Smooth muscle cell (in vitro differentiated cells): ENCODE measurements around the gene NACAD. TPM values are rescaled to one million over a fixed set of nuclear protein-coding genes. Genes with fewer than 3 reads are reported as not detected.

Experiments
- DNase-seq: peaks from one replicate; lab custom pipeline; 2025; ENCODE audit not compliant: unreplicated experiment; lab: John Stamatoyannopoulos, UW
- H2AFZ ChIP-seq: fragments of 200-600 bp; sonication (generic); 2 replicates; pipeline ENCODE4 v1.6.0; 2016; ENCODE audit warnings: antibody characterized with exemption, low read depth, mild to moderate bottlenecking
- H3F3A ChIP-seq: fragments of 200-600 bp; sonication (generic); 2 replicates; pipeline ENCODE4 v1.6.0; 2017; ENCODE audit warnings: antibody characterized with exemption, low read depth
- H3K27ac ChIP-seq: fragments of 200-600 bp; sonication (generic); 2 replicates; pipeline ENCODE4 v1.5.1; 2016; ENCODE audit warnings: low read depth, mild to moderate bottlenecking
- H3K27me3 ChIP-seq: fragments of 200-600 bp; sonication (generic); 2 replicates; pipeline ENCODE4 v1.6.1; 2016; ENCODE audit warnings: low read depth, mild to moderate bottlenecking
- H3K36me3 ChIP-seq: fragments of 200-600 bp; sonication (generic); 2 replicates; pipeline ENCODE4 v1.5.1; 2016; ENCODE audit warnings: low read depth
- H3K4me1 ChIP-seq: fragments of 200-600 bp; sonication (generic); 2 replicates; pipeline ENCODE4 v1.5.1; 2016; ENCODE audit warnings: low read depth
- H3K4me2 ChIP-seq: fragments of 200-600 bp; sonication (generic); 2 replicates; pipeline ENCODE4 v1.6.0; 2016; ENCODE audit warnings: mild to moderate bottlenecking
- H3K4me3 ChIP-seq: fragments of 200-600 bp; sonication (generic); 2 replicates; pipeline ENCODE4 v1.5.1; 2016; ENCODE audit warnings: mild to moderate bottlenecking
- H3K79me2 ChIP-seq: fragments of 200-600 bp; sonication (generic); 2 replicates; pipeline ENCODE4 v1.6.0; 2016; ENCODE audit warnings: low read depth, mild to moderate bottlenecking
- H3K9ac ChIP-seq: fragments of 200-600 bp; sonication (generic); 2 replicates; pipeline ENCODE4 v1.6.0; 2016; ENCODE audit warnings: low read depth
- H3K9me3 ChIP-seq: fragments of 200-600 bp; sonication (generic); replicated peaks from 2 replicates; pipeline ENCODE4 v1.5.1; 2016; ENCODE audit warnings: low read depth
- H4K20me1 ChIP-seq: fragments of 200-600 bp; sonication (generic); 2 replicates; pipeline ENCODE4 v1.6.0; 2016; ENCODE audit warnings: low read depth
- WGBS: methylation state at CpG from one replicate; pipeline ENCODE4 v1.1.7; 2016; ENCODE audit warnings: low lambda C conversion rate; 5-methylcytosine and 5-hydroxymethylcytosine counted together
- polyA plus RNA-seq: library from polyadenylated mRNA; unstranded; fragments of >200 nt; fragmentation: Nextera tagmentation; extraction: Ambion mirVana; gene quantifications from 2 replicates; pipeline ENCODE4 v1.2.1, GENCODE V29; 2016
- total RNA-seq: library from RNA; depleted of rRNA; stranded (reverse); fragments of >200 nt; gene quantifications from 2 replicates; pipeline ENCODE4 v1.2.3, GENCODE V29; 2014
- TF ChIP-seq, protein P1 (sequence below): fragments of 200-600 bp; sonication (generic); IDR thresholded peaks from 2 replicates; pipeline ENCODE4 v1.5.1; 2017; ENCODE audit warnings: borderline replicate concordance, mild to moderate bottlenecking, antibody characterized with exemption; ENCODE audit not compliant: insufficient read depth, poor library complexity, severe bottlenecking

The NACAD gene
- total and polyA plus RNA-seq, 2 experiments from 2014 or later = 5.3 to 12.5 TPM

DNA sequence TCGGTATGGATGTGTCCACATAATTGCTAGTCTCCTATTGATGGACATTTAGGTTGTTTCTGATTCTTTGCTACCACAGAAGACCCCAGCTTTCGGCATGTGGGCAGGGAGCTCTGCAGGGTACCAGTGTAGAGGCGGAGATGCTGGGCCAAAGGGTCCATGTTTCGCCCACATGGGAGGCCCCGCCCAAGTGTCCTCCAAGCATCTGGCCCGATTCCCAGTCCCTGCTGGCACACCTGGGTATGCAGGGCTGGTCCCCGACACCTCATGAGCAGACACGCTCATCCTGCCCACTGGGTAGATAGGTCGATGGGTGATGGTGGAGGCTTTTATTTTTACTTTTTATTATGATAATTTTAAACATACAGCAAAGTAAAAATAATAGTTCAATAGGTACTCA is 42.1 kb upstream of the NACAD start:
- H3K4me2 ChIP-seq = no peak overlapping the region
- H4K20me1 ChIP-seq = no peaks in the 10 kb centered on the region
- no peaks in the 10 kb centered on the region for H3K79me2 ChIP-seq
- H3F3A ChIP-seq = no peaks in the 10 kb centered on the region
- H3K27me3 ChIP-seq = no peaks in the 10 kb centered on the region
- no peaks in the 10 kb centered on the region for H3K9me3 ChIP-seq
- DNase-seq = no peak
- H3K4me3 ChIP-seq = no peak overlapping the region
- 94% methylated on average over 9 of the region's 9 CpGs for WGBS
- H3K4me1 ChIP-seq = no peaks in the 10 kb centered on the region
- H3K9ac ChIP-seq = no peak overlapping the region
- H2AFZ ChIP-seq = no peak overlapping the region
- TF ChIP-seq, protein P1, sequence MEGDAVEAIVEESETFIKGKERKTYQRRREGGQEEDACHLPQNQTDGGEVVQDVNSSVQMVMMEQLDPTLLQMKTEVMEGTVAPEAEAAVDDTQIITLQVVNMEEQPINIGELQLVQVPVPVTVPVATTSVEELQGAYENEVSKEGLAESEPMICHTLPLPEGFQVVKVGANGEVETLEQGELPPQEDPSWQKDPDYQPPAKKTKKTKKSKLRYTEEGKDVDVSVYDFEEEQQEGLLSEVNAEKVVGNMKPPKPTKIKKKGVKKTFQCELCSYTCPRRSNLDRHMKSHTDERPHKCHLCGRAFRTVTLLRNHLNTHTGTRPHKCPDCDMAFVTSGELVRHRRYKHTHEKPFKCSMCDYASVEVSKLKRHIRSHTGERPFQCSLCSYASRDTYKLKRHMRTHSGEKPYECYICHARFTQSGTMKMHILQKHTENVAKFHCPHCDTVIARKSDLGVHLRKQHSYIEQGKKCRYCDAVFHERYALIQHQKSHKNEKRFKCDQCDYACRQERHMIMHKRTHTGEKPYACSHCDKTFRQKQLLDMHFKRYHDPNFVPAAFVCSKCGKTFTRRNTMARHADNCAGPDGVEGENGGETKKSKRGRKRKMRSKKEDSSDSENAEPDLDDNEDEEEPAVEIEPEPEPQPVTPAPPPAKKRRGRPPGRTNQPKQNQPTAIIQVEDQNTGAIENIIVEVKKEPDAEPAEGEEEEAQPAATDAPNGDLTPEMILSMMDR = no peak
- H3K27ac ChIP-seq = no peak overlapping the region
- no peaks in the 10 kb centered on the region for H3K36me3 ChIP-seq

- TF ChIP-seq, protein P1 = no peak
- WGBS = 80% methylated on average over 10 of the region's 12 CpGs
Measured at GRCh38 chr7:45129906-45130305, 41.1 kb upstream of the NACAD start.

GRCh38 chr7:45129181-45129800 is 40.5 kb upstream of the NACAD start:
- H3K9me3 ChIP-seq = no peaks in the 10 kb centered on the region
- H2AFZ ChIP-seq = no peak overlapping the region
- H3K4me2 ChIP-seq = no peak overlapping the region
- H3K27ac ChIP-seq = no peak overlapping the region
- H3K27me3 ChIP-seq = no peaks in the 10 kb centered on the region
- 88% methylated on average over 15 of the region's 15 CpGs for WGBS
- H3F3A ChIP-seq = no peaks in the 10 kb centered on the region
- no peaks in the 10 kb centered on the region for H4K20me1 ChIP-seq
- no peak overlapping the region for H3K4me3 ChIP-seq
- H3K4me1 ChIP-seq = no peaks in the 10 kb centered on the region
- TF ChIP-seq, protein P1 = no peak
- H3K9ac ChIP-seq = no peak overlapping the region
- DNase-seq = no peak
- H3K36me3 ChIP-seq = no peaks in the 10 kb centered on the region
- no peaks in the 10 kb centered on the region for H3K79me2 ChIP-seq

More at GRCh38 chr7:45129906-45130305, 41.1 kb upstream of the NACAD start:
- Histone ChIP-seq H3K9ac (no peak overlapping the region), H3K36me3 (no peaks in the 10 kb centered on the region), H3K4me2 (no peak overlapping the region), H3K4me1 (no peaks in the 10 kb centered on the region), H4K20me1 (no peaks in the 10 kb centered on the region), H3K27me3 (no peaks in the 10 kb centered on the region), H2AFZ (no peak overlapping the region), H3K9me3 (no peaks in the 10 kb centered on the region), H3K27ac (no peak overlapping the region), H3K4me3 (no peak overlapping the region), H3F3A (no peaks in the 10 kb centered on the region), H3K79me2 (no peaks in the 10 kb centered on the region)
- DNase-seq = no peak

DNA sequence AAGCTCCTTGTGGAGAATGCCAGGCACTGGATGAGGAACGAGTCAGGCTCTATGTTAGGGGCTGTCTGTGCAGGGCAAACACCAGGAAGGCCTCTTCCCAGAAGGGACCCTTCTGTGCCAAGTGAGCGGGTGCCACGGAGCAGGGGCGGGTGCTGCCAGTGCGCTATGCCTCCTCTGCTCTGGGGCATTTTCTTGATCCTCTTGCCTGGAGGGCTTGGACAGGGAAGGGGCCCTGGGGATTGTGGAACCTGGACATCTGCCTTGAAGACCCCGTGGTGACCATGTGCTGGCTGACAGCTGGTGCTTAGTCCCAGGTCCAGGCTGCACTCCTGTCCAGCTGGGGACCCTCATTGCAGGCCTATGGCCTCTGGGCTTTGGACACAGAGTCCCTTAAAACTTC is 38.2 kb upstream of the NACAD start:
- Histone ChIP-seq H2AFZ (no peak overlapping the region), H3F3A (no peaks in the 10 kb centered on the region), H3K36me3 (no peaks in the 10 kb centered on the region), H3K9ac (no peak overlapping the region), H3K27me3 (no peaks in the 10 kb centered on the region), H3K79me2 (no peaks in the 10 kb centered on the region), H3K4me3 (no peak overlapping the region), H3K4me1 (no peaks in the 10 kb centered on the region), H3K4me2 (no peak overlapping the region), H3K27ac (no peak overlapping the region), H3K9me3 (no peaks in the 10 kb centered on the region), H4K20me1 (no peaks in the 10 kb centered on the region)
- no peak for DNase-seq
- WGBS = 94% methylated on average over 6 of the region's 6 CpGs
- TF ChIP-seq, protein P1 = no peak
